Panc1 (cell line): Measurements from ENCODE around the gene DCHS1. TPM values are rescaled to one million over a fixed set of nuclear protein-coding genes. Genes with fewer than 3 reads are reported as not detected.

Source experiments
- ATAC-seq: fragments of 200-7000 bp; cut with Tn5 transposase; 2 replicates; pipeline ENCODE4 v1.9.1; 2020; ENCODE audit warnings: mild to moderate bottlenecking, moderate library complexity
- BruUV-seq: library from RNA; stranded (reverse); fragments of 400-500 nt; replicated peaks from 2 replicates; lab custom pipeline; 2021; lab: Mats Ljungman, UMichigan
- CTCF ChIA-PET: fragments of 300-600 bp; sonication (Branson Sonifier 250); formaldehyde crosslinking; loops from one replicate; lab custom pipeline; 2022; ENCODE audit warnings: antibody characterized with exemption; lab: Charles Lee
- POLR2A ChIA-PET: fragments of 300-600 bp; sonication (Branson Sonifier 250); formaldehyde crosslinking; loops from one replicate; lab custom pipeline; 2022; ENCODE audit warnings: antibody characterized with exemption; lab: Charles Lee
- DNase-seq: peaks from one replicate; pipeline ENCODE4 v3.0.0-alpha.2; 2010; ENCODE audit warnings: low read depth, low spot score
- H3K27ac ChIP-seq: 2 replicates; pipeline ENCODE4 v1.5.1; 2011; ENCODE audit warnings: mild to moderate bottlenecking, low read length, inconsistent platforms
- H3K27me3 ChIP-seq: fragments of 200-500 bp; sonication (Bioruptor generic); 2 replicates; pipeline ENCODE4 v1.6.0; 2014; ENCODE audit warnings: low read length, inconsistent platforms; ENCODE audit not compliant: control insufficient read depth, insufficient read depth
- H3K36me3 ChIP-seq: fragments of 200-500 bp; sonication (Bioruptor generic); 2 replicates; pipeline ENCODE4 v1.5.1; 2014; ENCODE audit warnings: inconsistent platforms, mild to moderate bottlenecking, low read length, moderate library complexity; ENCODE audit not compliant: control insufficient read depth, insufficient read depth
- H3K4me1 ChIP-seq: 2 replicates; pipeline ENCODE4 v1.5.1; 2011; ENCODE audit warnings: inconsistent platforms, mild to moderate bottlenecking, low read length, moderate library complexity; ENCODE audit not compliant: control insufficient read depth, insufficient read depth
- H3K4me3 ChIP-seq, 2 experiments: 2 replicates each; pipeline ENCODE4 v1.5.1; 2011 to 2012; ENCODE audit warnings: low read depth in 2 of 2, low read length in 2 of 2, mild to moderate bottlenecking in 2 of 2, inconsistent platforms in 1 of 2, moderate library complexity in 1 of 2
- H3K9me3 ChIP-seq: fragments of 200-500 bp; sonication (Bioruptor generic); 2 replicates; pipeline ENCODE4 v1.5.1; 2014; ENCODE audit warnings: low read depth, mild to moderate bottlenecking, inconsistent platforms, low read length, moderate library complexity; ENCODE audit not compliant: control insufficient read depth, insufficient read depth
- POLR2AphosphoS5 ChIP-seq: IDR thresholded peaks from 2 replicates; pipeline ENCODE4 v1.6.1; 2012; ENCODE audit warnings: mild to moderate bottlenecking, low read depth, low read length, moderate library complexity
- SIN3A ChIP-seq: IDR thresholded peaks from 2 replicates; pipeline ENCODE4 v1.6.1; 2012; ENCODE audit warnings: low read depth, mild to moderate bottlenecking, low read length, moderate library complexity, borderline replicate concordance; ENCODE audit not compliant: insufficient read depth
- TCF7L2 ChIP-seq: IDR thresholded peaks from 2 replicates; pipeline ENCODE4 v1.6.1; 2011; ENCODE audit warnings: mild to moderate bottlenecking, low read depth, low read length, inconsistent platforms
- in situ Hi-C: cut with HindIII; loops from 2 replicates; pipeline ENCODE4 v1.10.0; 2016; ENCODE audit warnings: low sequenced_read_pairs, low pct_unique_long_range_greater_than_20kb
- intact Hi-C: fragments of 100-400 bp; cut with micrococcal nuclease; formaldehyde crosslinking; loops from one replicate; pipeline ENCODE4 v1.10.0; 2022; ENCODE audit not compliant: unreplicated experiment
- total RNA-seq: library from RNA; stranded (reverse); gene quantifications from one replicate; pipeline ENCODE4 v1.2.1, GENCODE V29; 2021; ENCODE audit not compliant: unreplicated experiment
- TF ChIP-seq, protein P1 (sequence below): fragments of 450-650 bp; IDR thresholded peaks from 2 replicates; pipeline ENCODE4 v1.5.1; 2017; ENCODE audit warnings: mild to moderate bottlenecking
- TF ChIP-seq, protein P2 (sequence below), 2 experiments: IDR thresholded peaks; 2 replicates each; pipeline ENCODE4 v1.6.1; 2011 to 2012; ENCODE audit warnings: low read depth in 2 of 2, control low read depth in 1 of 2, low read length in 1 of 2, mild to moderate bottlenecking in 1 of 2, moderate library complexity in 1 of 2; ENCODE audit not compliant: insufficient read depth in 1 of 2

The DCHS1 gene
- total RNA-seq, 1 experiment from 2014 or later = 2.2 TPM

DNA sequence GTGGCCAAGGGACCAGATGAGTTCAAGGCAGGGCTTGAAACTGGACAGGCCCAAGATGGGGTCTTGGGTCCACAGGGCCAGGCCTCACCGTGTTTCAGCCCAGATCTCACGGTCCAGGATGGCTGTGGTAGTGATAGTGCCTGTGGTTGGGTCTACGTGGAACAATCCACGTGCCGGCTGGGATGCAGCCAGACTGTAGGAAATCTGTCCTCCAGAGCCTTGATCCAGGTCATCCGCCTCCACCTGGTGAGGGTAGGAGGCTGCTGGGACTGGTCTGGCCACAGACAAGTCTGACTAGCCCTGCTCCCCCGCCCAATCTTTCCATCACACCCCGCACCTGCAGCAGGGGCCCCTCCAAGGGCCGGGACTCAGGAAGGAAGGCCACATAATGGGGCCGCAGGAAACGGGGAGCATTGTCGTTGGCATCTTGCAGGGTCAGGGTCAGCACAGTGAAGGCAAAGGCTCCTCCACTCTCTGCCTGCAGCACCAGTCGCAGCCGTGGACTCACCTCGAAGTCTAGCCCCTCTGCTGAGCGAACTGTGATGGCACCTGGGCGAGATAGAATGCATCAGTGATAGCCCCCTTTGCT lies 29.7 kb downstream of the DCHS1 start:
- no peaks in the 10 kb centered on the region for H3K9me3 ChIP-seq
- peaks cover 7% of the 10 kb centered on the region for H3K27me3 ChIP-seq
- H3K4me1 ChIP-seq = no peaks in the 10 kb centered on the region
- no TSS peak for BruUV-seq
- intact Hi-C loops = no loop called here
- no peak overlapping the region for H3K4me3 ChIP-seq
- H3K27ac ChIP-seq = no peak overlapping the region
- in situ Hi-C loops = no loop called here
- no peak for TF ChIP-seq POLR2AphosphoS5
- TF ChIP-seq SIN3A = no peak
- TF ChIP-seq, protein P1, sequence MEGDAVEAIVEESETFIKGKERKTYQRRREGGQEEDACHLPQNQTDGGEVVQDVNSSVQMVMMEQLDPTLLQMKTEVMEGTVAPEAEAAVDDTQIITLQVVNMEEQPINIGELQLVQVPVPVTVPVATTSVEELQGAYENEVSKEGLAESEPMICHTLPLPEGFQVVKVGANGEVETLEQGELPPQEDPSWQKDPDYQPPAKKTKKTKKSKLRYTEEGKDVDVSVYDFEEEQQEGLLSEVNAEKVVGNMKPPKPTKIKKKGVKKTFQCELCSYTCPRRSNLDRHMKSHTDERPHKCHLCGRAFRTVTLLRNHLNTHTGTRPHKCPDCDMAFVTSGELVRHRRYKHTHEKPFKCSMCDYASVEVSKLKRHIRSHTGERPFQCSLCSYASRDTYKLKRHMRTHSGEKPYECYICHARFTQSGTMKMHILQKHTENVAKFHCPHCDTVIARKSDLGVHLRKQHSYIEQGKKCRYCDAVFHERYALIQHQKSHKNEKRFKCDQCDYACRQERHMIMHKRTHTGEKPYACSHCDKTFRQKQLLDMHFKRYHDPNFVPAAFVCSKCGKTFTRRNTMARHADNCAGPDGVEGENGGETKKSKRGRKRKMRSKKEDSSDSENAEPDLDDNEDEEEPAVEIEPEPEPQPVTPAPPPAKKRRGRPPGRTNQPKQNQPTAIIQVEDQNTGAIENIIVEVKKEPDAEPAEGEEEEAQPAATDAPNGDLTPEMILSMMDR = no peak
- TF ChIP-seq, protein P2, sequence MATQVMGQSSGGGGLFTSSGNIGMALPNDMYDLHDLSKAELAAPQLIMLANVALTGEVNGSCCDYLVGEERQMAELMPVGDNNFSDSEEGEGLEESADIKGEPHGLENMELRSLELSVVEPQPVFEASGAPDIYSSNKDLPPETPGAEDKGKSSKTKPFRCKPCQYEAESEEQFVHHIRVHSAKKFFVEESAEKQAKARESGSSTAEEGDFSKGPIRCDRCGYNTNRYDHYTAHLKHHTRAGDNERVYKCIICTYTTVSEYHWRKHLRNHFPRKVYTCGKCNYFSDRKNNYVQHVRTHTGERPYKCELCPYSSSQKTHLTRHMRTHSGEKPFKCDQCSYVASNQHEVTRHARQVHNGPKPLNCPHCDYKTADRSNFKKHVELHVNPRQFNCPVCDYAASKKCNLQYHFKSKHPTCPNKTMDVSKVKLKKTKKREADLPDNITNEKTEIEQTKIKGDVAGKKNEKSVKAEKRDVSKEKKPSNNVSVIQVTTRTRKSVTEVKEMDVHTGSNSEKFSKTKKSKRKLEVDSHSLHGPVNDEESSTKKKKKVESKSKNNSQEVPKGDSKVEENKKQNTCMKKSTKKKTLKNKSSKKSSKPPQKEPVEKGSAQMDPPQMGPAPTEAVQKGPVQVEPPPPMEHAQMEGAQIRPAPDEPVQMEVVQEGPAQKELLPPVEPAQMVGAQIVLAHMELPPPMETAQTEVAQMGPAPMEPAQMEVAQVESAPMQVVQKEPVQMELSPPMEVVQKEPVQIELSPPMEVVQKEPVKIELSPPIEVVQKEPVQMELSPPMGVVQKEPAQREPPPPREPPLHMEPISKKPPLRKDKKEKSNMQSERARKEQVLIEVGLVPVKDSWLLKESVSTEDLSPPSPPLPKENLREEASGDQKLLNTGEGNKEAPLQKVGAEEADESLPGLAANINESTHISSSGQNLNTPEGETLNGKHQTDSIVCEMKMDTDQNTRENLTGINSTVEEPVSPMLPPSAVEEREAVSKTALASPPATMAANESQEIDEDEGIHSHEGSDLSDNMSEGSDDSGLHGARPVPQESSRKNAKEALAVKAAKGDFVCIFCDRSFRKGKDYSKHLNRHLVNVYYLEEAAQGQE (IDR thresholded peaks at IDR 0.05; ENCODE audit: insufficient read depth in 1 of 2, low read depth in 2 of 2, low read length in 1 of 2) = no peak
- TF ChIP-seq TCF7L2 = no peak
- DNase-seq (no peak), ATAC-seq (no peak)
- no peaks in the 10 kb centered on the region for H3K36me3 ChIP-seq
- CTCF ChIA-PET = interaction anchor here (0.5 kb wide), 1 partner anchor 111 kb away, joined by 4 read pairs; no protein-coding TSS in a partner anchor
- POLR2A ChIA-PET = no interaction called here

DNA sequence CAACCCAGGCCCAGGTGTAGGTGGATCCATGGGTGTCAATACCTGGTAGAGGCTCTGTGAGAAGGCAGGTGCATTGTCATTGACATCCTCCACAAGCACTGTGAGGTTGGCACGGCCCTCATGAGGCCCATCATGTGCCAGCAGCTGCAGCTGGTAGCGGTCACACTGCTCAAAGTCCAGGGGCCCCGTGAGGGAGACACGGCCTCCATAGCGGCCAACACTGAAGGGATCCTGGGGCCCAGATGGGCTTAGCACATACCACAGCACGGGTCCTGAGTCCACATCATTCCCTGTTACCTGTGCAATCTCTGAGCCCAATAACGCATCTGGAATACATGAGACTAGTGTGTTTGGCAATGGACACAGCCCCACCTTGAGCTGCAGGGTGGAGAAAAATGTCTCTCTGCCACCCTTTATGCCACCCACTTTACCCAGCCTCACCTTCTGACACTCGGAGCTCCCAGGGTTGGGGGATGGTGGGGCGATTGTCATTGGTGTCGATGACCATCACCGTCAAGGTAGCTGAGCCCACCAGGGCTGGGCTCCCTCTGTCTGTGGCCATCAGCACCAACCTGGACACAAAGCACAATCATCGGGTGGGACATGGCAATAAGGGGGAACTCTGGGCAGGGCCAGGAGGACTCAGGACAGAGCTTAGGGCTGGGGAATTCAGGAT lies 30.3 kb downstream of the DCHS1 start:
- in situ Hi-C loops = no loop called here
- H3K27ac ChIP-seq = no peak overlapping the region
- CTCF ChIA-PET = no interaction called here
- H3K27me3 ChIP-seq = peaks cover 7% of the 10 kb centered on the region
- no peaks in the 10 kb centered on the region for H3K36me3 ChIP-seq
- no peak for DNase-seq
- no peak for TF ChIP-seq TCF7L2
- TF ChIP-seq, protein P1 = no peak
- TF ChIP-seq POLR2AphosphoS5 = no peak
- TF ChIP-seq, protein P2 (IDR thresholded peaks at IDR 0.05; ENCODE audit: insufficient read depth in 1 of 2, low read depth in 2 of 2, low read length in 1 of 2) = no peak
- POLR2A ChIA-PET = no interaction called here
- no peaks in the 10 kb centered on the region for H3K9me3 ChIP-seq
- ATAC-seq = no peak
- intact Hi-C loops = no loop called here
- H3K4me3 ChIP-seq = no peak overlapping the region
- H3K4me1 ChIP-seq = no peaks in the 10 kb centered on the region
- no TSS peak for BruUV-seq
